Pancreas (tissue), 10 donors: ENCODE data around the gene SETD4. TPM values are rescaled to one million over a fixed set of nuclear protein-coding genes. Genes with fewer than 3 reads are reported as not detected.

Experiments
- ATAC-seq, 4 donors: fragments of 200-7000 bp; cut with Tn5 transposase; one replicate each; pipeline versions ENCODE4 v1.8.0 to v1.9.1; 2020; ENCODE audit warnings: mild to moderate bottlenecking in 4 of 4, moderate library complexity in 4 of 4
- DNase-seq, 6 donors: peaks; one replicate each; pipeline ENCODE4 v3.0.0-alpha.2; 2020
- FAIRE-seq: peaks from 2 replicates; lab custom pipeline; 2012; peaks lifted over from hg19 to GRCh38; lab: Jason Lieb, UNC
- H3K27ac ChIP-seq, 4 donors: fragments of 200-600 bp; sonication (generic); 1 replicate in 3 of 4; 2 replicates in 1 of 4; pipeline versions ENCODE4 v1.5.0 to v1.8.0; 2020
- H3K27me3 ChIP-seq, 4 donors: fragments of 200-600 bp; one replicate each; pipeline ENCODE4 v1.8.0; 2021
- H3K36me3 ChIP-seq, 3 donors: fragments of 200-600 bp; sonication (generic) in 1 of 3; one replicate each; pipeline versions ENCODE4 v1.5.0 to v1.8.0; 2020 to 2021
- H3K4me1 ChIP-seq, 3 donors: fragments of 200-600 bp; one replicate each; pipeline ENCODE4 v1.8.0; 2021
- H3K4me3 ChIP-seq, 4 donors: fragments of 200-600 bp; sonication (generic) in 2 of 4; one replicate each; pipeline versions ENCODE4 v1.5.0 to v1.8.0; 2020 to 2021
- H3K9me3 ChIP-seq, 4 donors: fragments of 200-600 bp; one replicate each; pipeline ENCODE4 v1.8.0; 2021
- CTCF ChIP-seq, 4 donors: fragments of 200-600 bp; sonication (generic) in 3 of 4; IDR thresholded peaks; one replicate each; pipeline versions ENCODE4 v1.5.0 to v1.8.0; 2021; ENCODE audit warnings: antibody characterized with exemption in 4 of 4
- WGBS, 2 donors: extraction: QIAGEN DNeasy Blood & Tissue Kit; methylation state at CpG; one replicate each; pipeline ENCODE4 v1.1.7; 2013; 5-methylcytosine and 5-hydroxymethylcytosine counted together
- intact Hi-C, 3 donors: fragments of 100-400 bp; cut with DNase I; formaldehyde crosslinking; loops; one replicate each; pipeline versions ENCODE4 v1.11.1 to v1.14.2; 2022
- polyA plus RNA-seq, 2 donors: library from polyadenylated mRNA; stranded (reverse); fragments of 200-250 nt; gene quantifications; one replicate each; pipeline ENCODE4 v1.2.3, GENCODE V29; 2013
- total RNA-seq, 6 donors: library from RNA; stranded (reverse); fragmentation: NEBNext Ultra II Directional in 4 of 6; extraction: Animal tissue kit (Norgen Biotek cat#: 25700) in 4 of 6; gene quantifications; one replicate each; pipeline versions ENCODE4 v1.2.1 to v1.2.4, GENCODE V29; 2021 to 2023
- donor health status: healthy with polysubstance abuse.
- donor health status: DM: no; HTN: no; CAD: no; lungs with moderate emphysema.
- donor health status: DM: no; HTN: no; CAD: no.
- donor health status: control.
- donor health status: control.
- donor health status: Bipolar disorder and iron deficiency.
- donor health status: DM: yes; HTN: yes; CAD: no.
- donor health status: DM: no; HTN: no; CAD: no.
- donor health status: DM: no; HTN: no; CAD: no.
- donor health status: DM: yes; HTN: yes; CAD: no.

SETD4 gene
- total and polyA plus RNA-seq, 8 donors, result 5.7 to 16.8 (median 8.7) TPM

- no peak overlapping the region for H3K4me3 ChIP-seq
- intact Hi-C loops, result no loop called here
- ATAC-seq, result peak; percentile 52 to 72 (median 56)
- 79 to 82% methylated on average over 8 of the region's 8 CpGs for WGBS, 2 donors
- no peak for DNase-seq
- H3K9me3 ChIP-seq, result no peaks in the 10 kb centered on the region
- H3K27me3 ChIP-seq, result no peaks in the 10 kb centered on the region
- no peak for TF ChIP-seq CTCF (IDR thresholded peaks at IDR 0.05)
- no peaks in the 10 kb centered on the region for H3K36me3 ChIP-seq
- H3K4me1 ChIP-seq, result no peaks in the 10 kb centered on the region
- no peak overlapping the region for H3K27ac ChIP-seq
- FAIRE-seq, result no peak
Observed at GRCh38 chr21:36097427-36098181, 37.3 kb upstream of the SETD4 start.

- no peak for DNase-seq
- TF ChIP-seq CTCF (IDR thresholded peaks at IDR 0.05), result no peak
- Histone ChIP-seq H3K4me1 (no peaks in the 10 kb centered on the region), H3K27ac (no peak overlapping the region), H3K4me3 (no peak overlapping the region), H3K27me3 (no peaks in the 10 kb centered on the region), H3K36me3 (no peaks in the 10 kb centered on the region), H3K9me3 (no peaks in the 10 kb centered on the region)
- no peak for ATAC-seq
- intact Hi-C loops, result no loop called here
- FAIRE-seq, result no peak
- 63 to 71% methylated on average over 1 of the region's 1 CpG for WGBS, 2 donors
Observed at GRCh38 chr21:36096398-36097290, 36.3 kb upstream of the SETD4 start.

GRCh38 chr21:36093512-36093911 is 33.2 kb upstream of the SETD4 start:
- no peak overlapping the region for H3K27ac ChIP-seq
- ATAC-seq, result no peak
- no peaks in the 10 kb centered on the region for H3K4me1 ChIP-seq
- intact Hi-C loops, result no loop called here
- no peaks in the 10 kb centered on the region for H3K9me3 ChIP-seq
- H3K36me3 ChIP-seq, result no peaks in the 10 kb centered on the region
- H3K27me3 ChIP-seq, result no peaks in the 10 kb centered on the region
- WGBS, 2 donors, result 76 to 79% methylated on average over 1 of the region's 1 CpG
- TF ChIP-seq CTCF (IDR thresholded peaks at IDR 0.05), result no peak
- DNase-seq, result no peak
- no peak for FAIRE-seq
- no peak overlapping the region for H3K4me3 ChIP-seq

GRCh38 chr21:36092681-36093080 is 32.4 kb upstream of the SETD4 start:
- Histone ChIP-seq H3K36me3 (no peaks in the 10 kb centered on the region), H3K4me1 (no peaks in the 10 kb centered on the region), H3K9me3 (no peaks in the 10 kb centered on the region), H3K27ac (no peak overlapping the region), H3K27me3 (no peaks in the 10 kb centered on the region), H3K4me3 (no peak overlapping the region)
- ATAC-seq, result no peak
- no peak for TF ChIP-seq CTCF (IDR thresholded peaks at IDR 0.05)
- FAIRE-seq, result no peak
- no peak for DNase-seq
- intact Hi-C loops, result no loop called here
